ENCODE data around the gene GLRX5.

GRCh38 chr14:95547626-95548327 lies 12.9 kb downstream of the GLRX5 start:
- TF ChIP-seq CTCF (IDR thresholded peaks at IDR 0.05; ENCODE audit: insufficient read depth, low read length, poor library complexity, severe bottlenecking) (no peak), EZH2phosphoT487 (conservative IDR thresholded peaks at IDR 0.05; ENCODE audit: low read length) (no peak)
